HUES6 (cell line): ENCODE results near the gene PCYOX1L.
"Not testable (repeated sequence)": the region's sequence is repeated elsewhere in the genome, so short reads cannot be mapped to it uniquely, and the experiment has no call there.

ENCODE experiments used
- H3K27ac ChIP-seq: 2 replicates; pipeline ENCODE4 v1.7.0; 2013; ENCODE audit warnings: low read depth, mild to moderate bottlenecking, low read length, inconsistent platforms
- H3K27me3 ChIP-seq: 2 replicates; pipeline ENCODE4 v1.6.1; 2013; ENCODE audit warnings: low read length; ENCODE audit not compliant: control insufficient read depth, insufficient read depth
- H3K36me3 ChIP-seq: 2 replicates; pipeline ENCODE4 v1.6.1; 2013; ENCODE audit warnings: low read length; ENCODE audit not compliant: control insufficient read depth, insufficient read depth
- H3K4me1 ChIP-seq: 2 replicates; pipeline ENCODE4 v1.6.1; 2013; ENCODE audit warnings: low read length; ENCODE audit not compliant: control insufficient read depth, insufficient read depth
- H3K4me3 ChIP-seq: 2 replicates; pipeline ENCODE4 v1.5.1; 2013; ENCODE audit warnings: low read depth, low read length
- H3K9ac ChIP-seq: one replicate; pipeline ENCODE4 v1.6.1; 2013; ENCODE audit warnings: mild to moderate bottlenecking, low read length
- H3K9me3 ChIP-seq: 2 replicates; pipeline ENCODE4 v1.6.1; 2013; ENCODE audit warnings: low read depth, low read length; ENCODE audit not compliant: control insufficient read depth, insufficient read depth

Gene PCYOX1L

DNA sequence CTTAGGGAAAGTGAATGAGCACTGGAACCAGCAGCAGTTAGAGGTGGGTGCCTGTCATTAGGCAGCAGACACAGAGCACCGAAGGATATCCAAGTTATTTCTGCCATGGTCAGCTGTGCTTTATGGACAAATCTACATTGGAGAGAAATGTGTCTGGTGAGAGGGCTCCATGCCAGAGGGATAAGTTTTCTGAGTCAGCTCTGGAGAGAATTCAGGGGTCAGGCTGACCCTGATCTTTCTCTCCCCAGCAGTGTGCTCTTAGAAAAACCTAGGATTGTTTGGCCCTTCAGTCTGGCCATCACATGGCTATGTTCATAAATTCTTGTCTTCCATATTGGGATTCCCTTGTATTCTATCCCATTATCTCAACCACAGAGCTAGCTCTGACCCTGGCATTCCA is 30.1 kb downstream of the PCYOX1L start:
- peaks cover 11% of the 10 kb centered on the region; the same call in 1 of the 2 replicates for H3K9me3 ChIP-seq
- no peaks in the 10 kb centered on the region for H3K36me3 ChIP-seq
- no peak overlapping the region for H3K27ac ChIP-seq
- H3K9ac ChIP-seq, result no peak overlapping the region
- H3K4me3 ChIP-seq, result no peak overlapping the region
- H3K4me1 ChIP-seq, result peaks cover 9% of the 10 kb centered on the region; the same call in 1 of the 2 replicates
- no peaks in the 10 kb centered on the region for H3K27me3 ChIP-seq

DNA sequence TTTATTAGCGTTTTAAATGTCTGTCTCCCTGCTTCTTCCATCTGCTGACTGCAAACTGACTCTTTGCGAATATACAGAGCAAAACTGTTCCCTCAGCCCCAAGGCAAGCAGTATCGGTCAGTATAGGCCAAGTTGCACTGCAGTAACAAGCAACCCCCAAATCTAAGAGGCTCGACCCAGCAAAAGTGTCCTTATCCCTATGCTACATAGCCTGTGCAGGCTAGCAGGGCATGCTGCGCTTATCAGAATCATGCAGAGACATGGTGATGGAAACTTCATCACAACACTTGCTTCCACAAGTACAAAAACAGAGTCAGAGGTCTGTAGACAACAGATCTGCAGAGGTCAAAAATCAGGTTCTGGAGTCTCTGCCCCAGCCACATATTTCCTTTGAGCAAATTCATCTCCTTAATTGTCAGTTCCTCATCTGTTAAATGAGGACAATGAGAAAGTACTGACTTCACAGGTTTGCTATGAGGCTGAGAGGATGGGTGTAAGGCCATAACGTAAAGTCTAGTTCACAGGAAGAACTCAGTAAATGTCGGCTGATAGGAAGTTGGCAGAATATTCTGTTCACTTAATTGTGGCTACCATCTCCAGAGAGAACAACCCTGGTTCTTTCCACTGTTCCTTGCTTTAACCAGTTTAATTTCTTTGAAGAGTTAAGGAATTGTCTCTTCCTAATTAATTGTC is 30.8 kb downstream of the PCYOX1L start:
- H3K4me1 ChIP-seq, result peaks cover 9% of the 10 kb centered on the region; the same call in 1 of the 2 replicates
- H3K27ac ChIP-seq, result no peak overlapping the region
- H3K36me3 ChIP-seq, result no peaks in the 10 kb centered on the region
- H3K9ac ChIP-seq, result no peak overlapping the region
- no peak overlapping the region for H3K4me3 ChIP-seq
- peaks cover 11% of the 10 kb centered on the region; the same call in 1 of the 2 replicates for H3K9me3 ChIP-seq
- no peaks in the 10 kb centered on the region for H3K27me3 ChIP-seq

DNA sequence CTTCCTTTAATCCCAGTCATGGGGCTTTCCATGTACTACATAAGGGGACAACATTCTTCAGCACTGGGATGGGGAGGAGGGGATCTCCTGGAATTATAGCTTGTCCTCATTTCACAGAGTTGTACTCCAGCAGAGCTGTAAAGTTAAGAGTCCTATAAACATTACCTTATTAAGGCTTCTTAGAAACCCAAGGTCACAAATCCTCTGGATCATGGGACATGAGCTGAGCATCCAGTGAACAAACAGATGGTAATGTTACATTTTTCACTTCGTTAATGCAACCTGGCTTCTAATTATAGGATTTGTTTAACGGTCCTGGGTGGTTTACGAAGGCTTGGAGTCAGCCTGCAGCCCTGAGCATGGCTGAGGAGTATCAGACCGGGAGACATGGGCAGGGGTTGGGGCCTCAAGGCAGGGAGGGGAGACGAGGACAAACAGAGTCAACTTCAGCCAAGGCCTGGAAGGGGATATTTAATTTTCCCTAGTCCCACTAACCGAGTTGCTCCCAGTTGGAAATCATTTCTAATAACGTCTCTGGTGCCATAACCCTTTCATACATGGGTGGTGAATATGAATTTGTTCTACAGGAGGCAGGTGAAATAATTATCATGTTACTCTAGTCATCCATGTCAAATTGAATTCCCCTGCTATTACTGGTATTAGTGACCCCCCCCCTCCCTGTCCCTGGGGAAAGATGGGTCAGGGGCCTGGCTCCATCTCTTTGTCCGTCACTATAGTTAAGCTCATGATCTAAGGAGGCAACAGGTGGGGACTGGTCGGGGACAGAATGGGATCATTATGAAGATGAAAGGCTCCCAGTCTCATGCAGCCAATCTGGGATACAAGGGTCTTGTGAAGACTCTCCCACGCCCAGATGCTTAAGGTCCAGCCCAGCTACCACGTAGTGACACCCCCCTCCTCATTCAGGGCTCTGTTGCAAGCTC is 32.0 kb downstream of the PCYOX1L start:
- peaks cover 9% of the 10 kb centered on the region; the same call in 1 of the 2 replicates for H3K4me1 ChIP-seq
- no peak overlapping the region for H3K4me3 ChIP-seq
- H3K27ac ChIP-seq, result no peak overlapping the region
- peaks cover 11% of the 10 kb centered on the region; the same call in 1 of the 2 replicates for H3K9me3 ChIP-seq
- H3K36me3 ChIP-seq, result no peaks in the 10 kb centered on the region
- H3K9ac ChIP-seq, result no peak overlapping the region
- no peaks in the 10 kb centered on the region for H3K27me3 ChIP-seq

DNA sequence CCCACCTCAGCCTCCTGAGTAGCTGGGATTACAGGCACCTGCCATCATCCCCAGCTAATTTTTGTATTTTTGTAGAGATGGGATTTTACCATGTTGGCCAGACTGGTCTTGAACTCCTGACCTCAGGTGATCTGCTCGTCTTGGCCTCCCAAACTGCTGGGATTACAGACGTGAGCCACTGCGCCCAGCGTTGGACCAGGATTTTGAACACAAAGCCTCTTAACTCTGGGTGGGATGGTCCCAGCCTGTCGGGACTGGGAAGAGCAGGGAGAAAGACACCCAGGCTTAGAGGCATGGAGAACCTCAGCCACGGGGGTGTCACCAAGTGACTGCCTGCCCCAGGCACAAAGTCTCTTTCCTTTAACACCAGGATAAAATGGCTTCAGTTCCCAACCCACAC is 33.2 kb downstream of the PCYOX1L start:
- H3K36me3 ChIP-seq, H3K4me1 ChIP-seq, H3K4me3 ChIP-seq, H3K27me3 ChIP-seq, H3K27ac ChIP-seq, H3K9ac ChIP-seq: not testable (repeated sequence)
- H3K9me3 ChIP-seq, result peaks cover 11% of the 10 kb centered on the region; the same call in 1 of the 2 replicates

DNA sequence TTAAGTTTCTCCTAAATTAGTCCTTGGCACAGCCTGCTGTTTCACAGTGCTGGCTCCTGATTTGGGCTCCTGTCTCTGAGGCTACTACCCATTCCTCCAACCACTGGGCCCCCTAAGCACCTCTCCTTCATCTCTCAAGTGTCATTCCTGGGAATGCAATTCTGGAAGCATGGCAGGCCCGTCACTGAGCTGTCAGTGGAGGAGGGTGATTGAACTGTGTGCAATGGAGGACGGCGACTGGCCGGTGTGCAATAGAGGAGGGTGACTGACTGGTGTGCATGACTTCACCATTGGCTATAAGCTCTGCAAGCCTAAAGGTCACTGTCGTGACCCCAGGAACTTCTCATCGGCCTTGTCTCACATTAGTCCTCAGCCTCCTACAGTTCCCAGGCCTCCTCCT is 33.7 kb downstream of the PCYOX1L start:
- H3K36me3 ChIP-seq, result no peaks in the 10 kb centered on the region
- no peak overlapping the region for H3K27ac ChIP-seq
- no peak overlapping the region for H3K4me3 ChIP-seq
- no peaks in the 10 kb centered on the region for H3K4me1 ChIP-seq
- H3K9me3 ChIP-seq, result peaks cover 11% of the 10 kb centered on the region; the same call in 1 of the 2 replicates
- H3K9ac ChIP-seq, result no peak overlapping the region
- H3K27me3 ChIP-seq, result no peaks in the 10 kb centered on the region

DNA sequence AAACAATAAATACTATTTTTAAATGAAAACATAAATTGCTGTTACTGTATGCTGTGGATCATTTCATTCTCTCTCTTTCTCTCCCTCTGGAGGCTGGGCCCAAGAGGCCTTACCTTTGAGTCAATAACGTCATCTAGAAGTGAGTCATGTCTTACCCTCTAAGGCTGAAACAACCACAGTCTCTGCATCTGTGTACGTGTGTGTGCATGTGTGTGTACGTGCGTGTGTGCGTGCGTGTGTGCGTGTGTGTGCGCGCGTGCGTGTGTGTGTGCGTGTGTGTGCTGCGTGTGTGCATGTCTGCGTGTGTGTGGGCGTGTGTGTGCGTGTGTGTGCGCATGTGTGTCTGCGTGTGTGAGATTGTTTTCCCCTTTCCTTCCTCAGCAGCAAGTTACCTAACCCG is 34.9 kb downstream of the PCYOX1L start:
- Histone ChIP-seq H3K27me3 (no peaks in the 10 kb centered on the region), H3K9ac (no peak overlapping the region), H3K9me3 (peaks cover 11% of the 10 kb centered on the region; the same call in 1 of the 2 replicates)

DNA sequence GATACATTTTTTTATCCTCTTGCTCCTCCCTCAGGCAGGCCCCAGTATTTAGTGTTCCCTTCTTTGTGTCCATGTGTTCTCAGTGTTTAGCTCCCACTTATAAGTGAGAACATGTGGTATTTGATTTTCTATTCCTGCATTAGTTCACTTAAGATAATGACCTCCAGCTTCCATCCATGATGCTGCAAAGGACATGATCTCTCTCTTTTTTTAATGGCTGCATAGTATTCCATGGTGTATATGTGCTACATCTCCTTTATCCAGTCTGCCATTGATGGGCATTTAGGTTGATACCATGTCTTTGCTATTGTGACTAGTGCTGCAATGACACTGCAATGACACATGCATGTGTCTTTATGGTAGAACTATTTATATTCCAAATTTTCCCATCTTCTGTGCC is 37.1 kb downstream of the PCYOX1L start:
- not testable (repeated sequence) for H3K27ac ChIP-seq, H3K9ac ChIP-seq, H3K4me3 ChIP-seq, H3K36me3 ChIP-seq, H3K27me3 ChIP-seq, H3K9me3 ChIP-seq, H3K4me1 ChIP-seq

More for the DNA sequence above, 34.9 kb downstream of the PCYOX1L start:
- Histone ChIP-seq H3K36me3 (no peaks in the 10 kb centered on the region), H3K4me3 (no peak overlapping the region), H3K27ac (no peak overlapping the region), H3K4me1 (no peaks in the 10 kb centered on the region)

DNA sequence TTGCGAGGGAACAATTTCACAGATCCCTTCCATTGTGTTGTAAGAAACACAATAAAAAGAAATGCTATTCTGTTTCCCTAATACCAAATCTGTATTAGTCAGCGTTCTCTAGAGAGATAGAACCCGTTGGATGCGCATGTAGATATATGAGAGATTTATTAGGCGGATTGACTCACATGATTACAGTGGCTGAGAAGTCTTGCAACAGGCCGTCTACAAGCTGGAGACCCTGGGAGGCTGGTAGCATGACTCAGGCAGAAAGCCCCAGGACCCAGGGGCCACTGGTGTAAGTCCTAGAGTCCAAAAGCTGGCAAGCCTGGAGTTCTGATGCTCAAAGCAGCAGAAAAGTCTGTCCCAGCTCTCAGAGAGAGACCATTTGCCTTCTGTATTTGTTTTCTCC is 39.7 kb downstream of the PCYOX1L start:
- no peak overlapping the region for H3K4me3 ChIP-seq
- H3K9ac ChIP-seq, result no peak overlapping the region
- H3K4me1 ChIP-seq, result peaks cover 5% of the 10 kb centered on the region; the same call in 1 of the 2 replicates
- H3K36me3 ChIP-seq, result no peaks in the 10 kb centered on the region
- no peaks in the 10 kb centered on the region for H3K27me3 ChIP-seq
- no peaks in the 10 kb centered on the region for H3K9me3 ChIP-seq
- H3K27ac ChIP-seq, result no peak overlapping the region

DNA sequence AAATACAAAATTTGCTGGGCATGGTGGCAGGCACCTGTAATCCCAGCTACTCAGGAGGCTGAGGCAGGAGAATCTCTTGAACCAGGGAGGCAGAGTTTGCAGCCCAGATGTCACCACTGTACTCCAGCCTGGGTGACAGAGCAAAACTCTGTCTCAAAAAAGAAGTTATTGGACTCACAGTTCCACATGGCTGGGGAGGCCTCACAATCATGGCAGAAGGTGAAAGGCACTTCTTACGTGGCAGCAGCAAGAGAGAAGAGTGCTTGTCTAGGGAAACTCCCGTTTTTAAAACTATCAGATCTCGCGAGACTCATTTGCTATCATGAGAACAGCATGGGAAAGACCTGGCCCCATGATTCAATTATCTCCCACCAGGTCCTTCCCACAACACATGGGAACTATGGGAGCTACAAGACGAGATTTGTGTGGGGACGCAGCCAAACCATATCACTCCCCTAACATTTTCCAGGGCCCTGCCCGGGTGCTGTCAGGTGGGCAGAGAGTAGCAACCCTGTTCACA is 41.0 kb downstream of the PCYOX1L start:
- not testable (repeated sequence) for H3K27ac ChIP-seq, H3K4me1 ChIP-seq, H3K4me3 ChIP-seq, H3K36me3 ChIP-seq, H3K9ac ChIP-seq, H3K9me3 ChIP-seq, H3K27me3 ChIP-seq

DNA sequence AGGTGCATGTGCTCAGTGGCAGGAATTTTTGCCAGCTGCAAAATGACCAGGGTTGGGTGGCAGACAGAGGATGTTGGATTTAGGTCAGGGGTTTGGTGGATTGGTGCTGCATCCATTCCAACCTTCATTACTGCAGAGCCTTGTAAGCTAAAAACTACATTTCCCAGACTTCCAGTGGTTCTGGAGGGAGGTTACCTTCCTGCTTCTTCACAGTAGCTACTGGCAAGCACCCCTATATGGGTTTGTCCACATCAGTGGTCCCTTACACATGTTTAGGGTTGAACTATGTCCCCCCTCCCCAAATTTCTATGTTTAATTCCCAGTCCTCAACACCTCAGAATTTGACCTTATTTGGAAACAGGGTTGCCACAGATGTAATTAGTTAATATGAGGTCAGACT is 41.9 kb downstream of the PCYOX1L start:
- Histone ChIP-seq H3K9me3 (no peaks in the 10 kb centered on the region), H3K9ac (no peak overlapping the region), H3K4me3 (no peak overlapping the region), H3K4me1 (peaks cover 11% of the 10 kb centered on the region; the same call in 1 of the 2 replicates), H3K36me3 (no peaks in the 10 kb centered on the region), H3K27me3 (no peaks in the 10 kb centered on the region), H3K27ac (no peak overlapping the region)

DNA sequence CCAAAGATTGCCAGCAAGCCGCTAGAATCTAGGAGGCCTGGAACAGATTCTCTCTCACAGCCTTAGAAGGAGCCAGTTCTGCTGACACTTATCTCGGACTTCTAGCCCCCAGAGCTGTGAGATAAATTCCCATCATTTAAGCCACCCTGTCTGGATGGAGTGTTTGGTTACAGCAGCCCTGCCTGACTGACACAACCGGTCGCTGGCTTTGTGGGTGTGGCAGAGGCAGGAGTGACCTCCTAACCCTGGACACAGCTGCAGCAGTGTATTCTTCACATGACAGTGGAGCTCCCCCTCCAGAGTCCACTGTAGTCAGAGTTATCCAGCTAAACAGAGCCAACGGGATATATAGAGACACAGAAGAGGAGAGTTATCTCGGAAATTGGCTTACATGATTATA is 42.5 kb downstream of the PCYOX1L start:
- no peaks in the 10 kb centered on the region for H3K36me3 ChIP-seq
- H3K27ac ChIP-seq, result no peak overlapping the region
- H3K4me1 ChIP-seq, result peaks cover 16% of the 10 kb centered on the region; the same call in 1 of the 2 replicates
- H3K9me3 ChIP-seq, result no peaks in the 10 kb centered on the region
- H3K4me3 ChIP-seq, result no peak overlapping the region
- H3K9ac ChIP-seq, result no peak overlapping the region
- H3K27me3 ChIP-seq, result no peaks in the 10 kb centered on the region
